ENCODE data around the gene UBA6.

GRCh38 chr4:67614186-67614585 is 86.8 kb downstream of the UBA6 start:
- no peak for TF ChIP-seq CTCF (IDR thresholded peaks at IDR 0.05)
- no peak for TF ChIP-seq POLR2A (IDR thresholded peaks at IDR 0.05)
